PC-3 (cell line): ENCODE measurements around the gene KCNT1. TPM values are rescaled to one million over a fixed set of nuclear protein-coding genes. Genes with fewer than 3 reads are reported as not detected.
A peak's percentile ranks its signal among the peaks of the same experiment; 100 is the strongest.

Source experiments
- ATAC-seq: fragments of 200-7000 bp; cut with Tn5 transposase; 2 replicates; pipeline ENCODE4 v1.9.1; 2020; ENCODE audit warnings: mild to moderate bottlenecking, moderate library complexity
- BruUV-seq: library from RNA; stranded (reverse); fragments of 400-500 nt; replicated peaks from 2 replicates; lab custom pipeline; 2021; lab: Mats Ljungman, UMichigan
- CTCF ChIA-PET: fragments of 300-600 bp; sonication (Branson Sonifier 250); formaldehyde crosslinking; loops from one replicate; lab custom pipeline; 2022; ENCODE audit warnings: antibody characterized with exemption; lab: Charles Lee
- POLR2A ChIA-PET: fragments of 300-600 bp; sonication (Branson Sonifier 250); formaldehyde crosslinking; loops from one replicate; lab custom pipeline; 2022; ENCODE audit warnings: antibody characterized with exemption; ENCODE audit not compliant: unreplicated experiment; lab: Charles Lee
- DNase-seq: peaks from one replicate; pipeline ENCODE4 v3.0.0-alpha.2; 2015
- H2AFZ ChIP-seq: fragments of 300-600 bp; sonication (generic); 2 replicates; pipeline ENCODE4 v1.6.0; 2016; ENCODE audit warnings: antibody characterized with exemption, low read length
- H3F3A ChIP-seq: fragments of 300-600 bp; sonication (generic); one replicate; pipeline ENCODE4 v1.6.0; 2017; ENCODE audit warnings: antibody characterized with exemption, low read length, control low read depth, mild to moderate bottlenecking; ENCODE audit not compliant: unreplicated experiment
- H3K27ac ChIP-seq: fragments of 300-600 bp; sonication (generic); 2 replicates; pipeline ENCODE4 v1.5.1; 2016; ENCODE audit warnings: mild to moderate bottlenecking, low read length
- H3K27me3 ChIP-seq: fragments of 300-600 bp; sonication (generic); 2 replicates; pipeline ENCODE4 v1.6.1; 2016; ENCODE audit warnings: low read length, mixed read lengths
- H3K36me3 ChIP-seq: fragments of 300-600 bp; sonication (generic); 2 replicates; pipeline ENCODE4 v1.6.1; 2016; ENCODE audit warnings: low read depth, mixed run types, low read length, mixed read lengths
- H3K4me1 ChIP-seq: fragments of 300-600 bp; sonication (generic); 2 replicates; pipeline ENCODE4 v1.5.1; 2016; ENCODE audit warnings: low read length; ENCODE audit not compliant: insufficient read depth
- H3K4me2 ChIP-seq: fragments of 300-600 bp; sonication (generic); 2 replicates; pipeline ENCODE4 v1.6.0; 2016; ENCODE audit warnings: low read length
- H3K4me3 ChIP-seq: fragments of 300-600 bp; sonication (generic); 2 replicates; pipeline ENCODE4 v1.5.1; 2016; ENCODE audit warnings: mild to moderate bottlenecking, low read length, mixed read lengths
- H3K79me2 ChIP-seq: fragments of 300-600 bp; sonication (generic); 2 replicates; pipeline ENCODE4 v1.6.1; 2017; ENCODE audit warnings: low read length, mixed read lengths
- H3K9ac ChIP-seq: fragments of 300-600 bp; sonication (generic); 2 replicates; pipeline ENCODE4 v1.6.0; 2016; ENCODE audit warnings: mild to moderate bottlenecking, low read length
- H3K9me2 ChIP-seq: fragments of 300-600 bp; sonication (generic); replicated peaks from 2 replicates; pipeline ENCODE4 v1.6.1; 2016; ENCODE audit warnings: mixed run types, low read length, mixed read lengths
- H3K9me3 ChIP-seq: fragments of 300-600 bp; sonication (generic); 2 replicates; pipeline ENCODE4 v1.6.1; 2016; ENCODE audit warnings: low read length, mixed read lengths
- H4K20me1 ChIP-seq: fragments of 300-600 bp; sonication (generic); 2 replicates; pipeline ENCODE4 v1.6.1; 2016; ENCODE audit warnings: low read length, mixed read lengths
- EZH2 ChIP-seq: fragments of 300-600 bp; sonication (generic); IDR thresholded peaks from one replicate; pipeline ENCODE4 v1.6.1; 2017; ENCODE audit warnings: antibody characterized with exemption, mild to moderate bottlenecking, low read length; ENCODE audit not compliant: unreplicated experiment
- EZH2phosphoT487 ChIP-seq: fragments of 300-600 bp; sonication (generic); IDR thresholded peaks from 2 replicates; pipeline ENCODE4 v1.6.1; 2018; ENCODE audit warnings: mild to moderate bottlenecking, antibody characterized with exemption, low read length, borderline replicate concordance
- intact Hi-C: fragments of 100-400 bp; cut with micrococcal nuclease; formaldehyde crosslinking; loops from 2 replicates; pipeline ENCODE4 v1.9.0; 2023
- total RNA-seq: library from RNA; depleted of rRNA; stranded (reverse); fragments of >200 nt; gene quantifications from 2 replicates; pipeline ENCODE4 v1.2.3, GENCODE V29; 2014
- TF ChIP-seq, protein P1 (sequence below): fragments of 300-600 bp; sonication (generic); conservative IDR thresholded peaks from 2 replicates; pipeline ENCODE4 v1.5.1; 2017; ENCODE audit warnings: antibody characterized with exemption, low read depth, mild to moderate bottlenecking, low read length

KCNT1 gene
- total RNA-seq, 1 experiment from 2014 or later, result not detected

DNA sequence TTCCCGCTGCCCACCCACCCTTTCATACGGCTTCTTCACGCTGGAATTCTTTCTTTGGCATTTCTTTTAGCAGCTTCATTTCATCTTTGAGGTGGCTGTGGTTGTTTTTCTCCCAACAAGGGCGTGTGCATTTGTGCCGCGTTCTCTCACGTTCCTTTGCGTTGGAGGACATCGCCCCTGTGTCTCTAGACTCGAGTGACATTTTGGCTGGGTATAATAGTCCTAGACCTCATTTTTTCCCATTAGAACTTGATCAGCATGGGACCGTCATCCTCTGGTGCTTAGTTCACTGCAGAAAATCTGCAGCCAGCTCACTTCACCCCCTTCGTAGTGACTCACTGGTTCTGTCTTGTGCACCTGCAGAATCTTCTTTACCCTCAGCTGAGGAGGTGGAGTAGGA lies 29.5 kb downstream of the KCNT1 start:
- no peaks in the 10 kb centered on the region for H3K9me2 ChIP-seq
- no peaks in the 10 kb centered on the region for H3K27me3 ChIP-seq
- H2AFZ ChIP-seq, result no peak overlapping the region
- H3K79me2 ChIP-seq, result no peaks in the 10 kb centered on the region
- ChIA-PET CTCF (no interaction called here), POLR2A (no interaction called here)
- no peak overlapping the region for H3K27ac ChIP-seq
- no peaks in the 10 kb centered on the region for H3K36me3 ChIP-seq
- no peaks in the 10 kb centered on the region for H3F3A ChIP-seq
- no peaks in the 10 kb centered on the region for H3K9me3 ChIP-seq
- TF ChIP-seq, protein P1, sequence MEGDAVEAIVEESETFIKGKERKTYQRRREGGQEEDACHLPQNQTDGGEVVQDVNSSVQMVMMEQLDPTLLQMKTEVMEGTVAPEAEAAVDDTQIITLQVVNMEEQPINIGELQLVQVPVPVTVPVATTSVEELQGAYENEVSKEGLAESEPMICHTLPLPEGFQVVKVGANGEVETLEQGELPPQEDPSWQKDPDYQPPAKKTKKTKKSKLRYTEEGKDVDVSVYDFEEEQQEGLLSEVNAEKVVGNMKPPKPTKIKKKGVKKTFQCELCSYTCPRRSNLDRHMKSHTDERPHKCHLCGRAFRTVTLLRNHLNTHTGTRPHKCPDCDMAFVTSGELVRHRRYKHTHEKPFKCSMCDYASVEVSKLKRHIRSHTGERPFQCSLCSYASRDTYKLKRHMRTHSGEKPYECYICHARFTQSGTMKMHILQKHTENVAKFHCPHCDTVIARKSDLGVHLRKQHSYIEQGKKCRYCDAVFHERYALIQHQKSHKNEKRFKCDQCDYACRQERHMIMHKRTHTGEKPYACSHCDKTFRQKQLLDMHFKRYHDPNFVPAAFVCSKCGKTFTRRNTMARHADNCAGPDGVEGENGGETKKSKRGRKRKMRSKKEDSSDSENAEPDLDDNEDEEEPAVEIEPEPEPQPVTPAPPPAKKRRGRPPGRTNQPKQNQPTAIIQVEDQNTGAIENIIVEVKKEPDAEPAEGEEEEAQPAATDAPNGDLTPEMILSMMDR, result no peak
- TF ChIP-seq EZH2phosphoT487 (no peak), EZH2 (no peak)
- H3K4me1 ChIP-seq, result no peaks in the 10 kb centered on the region
- no peak overlapping the region for H3K4me2 ChIP-seq
- intact Hi-C loops, result no loop called here
- no TSS peak for BruUV-seq
- no peak overlapping the region for H3K9ac ChIP-seq
- no peak overlapping the region for H3K4me3 ChIP-seq
- no peaks in the 10 kb centered on the region for H4K20me1 ChIP-seq
- ATAC-seq, result no peak
- DNase-seq, result no peak

DNA sequence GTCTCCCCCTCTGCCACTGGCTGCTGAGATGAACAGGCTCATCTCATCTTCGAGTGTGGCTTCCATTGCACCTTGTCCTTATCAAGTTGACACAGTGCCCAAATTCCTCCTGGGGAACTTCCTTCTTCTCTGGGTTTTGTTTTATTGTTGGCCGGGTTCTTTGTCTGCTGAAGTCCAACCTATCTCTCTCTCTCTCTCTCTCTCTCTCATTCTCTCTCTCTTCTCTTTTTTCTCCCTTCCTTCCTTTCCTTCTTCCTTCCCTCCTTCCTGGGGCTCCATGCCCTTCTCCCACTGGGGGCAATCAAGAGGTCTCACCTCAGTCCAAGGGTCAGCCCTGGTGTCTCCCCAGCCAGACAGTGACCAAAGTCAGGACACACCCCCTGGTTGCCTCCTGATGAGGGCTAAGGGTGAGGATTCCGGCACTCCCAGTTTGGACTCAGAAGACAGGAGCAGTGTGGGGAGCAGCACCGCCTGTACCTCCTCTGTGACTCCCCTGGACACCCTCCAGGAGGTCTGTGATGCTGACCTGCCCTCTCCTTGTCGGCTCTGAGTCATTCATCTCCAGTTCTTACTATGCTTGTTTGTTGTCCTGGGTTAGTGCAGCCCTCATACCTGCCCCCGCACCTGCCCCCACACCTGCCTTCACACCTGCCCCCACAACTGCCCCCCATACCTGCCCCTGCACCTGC lies 30.7 kb downstream of the KCNT1 start:
- POLR2A ChIA-PET, result no interaction called here
- TF ChIP-seq, protein P1, result no peak
- TF ChIP-seq EZH2phosphoT487 (no peak), EZH2 (no peak)
- BruUV-seq, result no TSS peak
- Histone ChIP-seq H3K4me3 (no peak overlapping the region), H3K9me3 (no peaks in the 10 kb centered on the region), H3K79me2 (no peaks in the 10 kb centered on the region), H4K20me1 (no peaks in the 10 kb centered on the region), H3K4me1 (no peaks in the 10 kb centered on the region), H3K4me2 (no peak overlapping the region), H3F3A (no peaks in the 10 kb centered on the region), H3K27me3 (no peaks in the 10 kb centered on the region), H3K36me3 (no peaks in the 10 kb centered on the region), H3K9me2 (no peaks in the 10 kb centered on the region), H2AFZ (no peak overlapping the region), H3K27ac (no peak overlapping the region), H3K9ac (no peak overlapping the region)
- ATAC-seq (no peak), DNase-seq (peak; percentile 2)
- CTCF ChIA-PET, result no interaction called here
- intact Hi-C loops, result no loop called here

- ChIA-PET POLR2A (no interaction called here), CTCF (no interaction called here)
- H3K27me3 ChIP-seq, result no peaks in the 10 kb centered on the region
- intact Hi-C loops, result no loop called here
- no peaks in the 10 kb centered on the region for H3K36me3 ChIP-seq
- no peaks in the 10 kb centered on the region for H3K79me2 ChIP-seq
- DNase-seq (no peak), ATAC-seq (no peak)
- no peaks in the 10 kb centered on the region for H3K4me1 ChIP-seq
- no peaks in the 10 kb centered on the region for H3K9me3 ChIP-seq
- H2AFZ ChIP-seq, result no peak overlapping the region
- H3K4me2 ChIP-seq, result no peak overlapping the region
- no peaks in the 10 kb centered on the region for H4K20me1 ChIP-seq
- no peak overlapping the region for H3K27ac ChIP-seq
- no TSS peak for BruUV-seq
- no peak for TF ChIP-seq EZH2phosphoT487
- TF ChIP-seq, protein P1, result no peak
- no peak for TF ChIP-seq EZH2
- H3K9me2 ChIP-seq, result no peaks in the 10 kb centered on the region
- H3K4me3 ChIP-seq, result no peak overlapping the region
- no peaks in the 10 kb centered on the region for H3F3A ChIP-seq
- no peak overlapping the region for H3K9ac ChIP-seq
Observed at GRCh38 chr9:135734616-135735144, 32.7 kb downstream of the KCNT1 start.
